Muscle of leg (tissue), 16 donors: ENCODE data around the gene ZCCHC8. TPM values are rescaled to one million over a fixed set of nuclear protein-coding genes. Genes with fewer than 3 reads are reported as not detected.
A peak's percentile ranks its signal among the peaks of the same experiment; 100 is the strongest.

Experiments used
- DNase-seq: peaks from one replicate; pipeline ENCODE4 v3.0.0; 2013
- H3K27ac ChIP-seq: one replicate; pipeline ENCODE4 v1.5.1; 2013; ENCODE audit warnings: mild to moderate bottlenecking, low read length, control low read depth
- H3K27me3 ChIP-seq: one replicate; pipeline ENCODE4 v1.6.1; 2013; ENCODE audit warnings: low read length; ENCODE audit not compliant: control insufficient read depth, insufficient read depth
- H3K36me3 ChIP-seq: one replicate; pipeline ENCODE4 v1.6.1; 2013; ENCODE audit warnings: low read length; ENCODE audit not compliant: control insufficient read depth, insufficient read depth
- H3K4me1 ChIP-seq: one replicate; pipeline ENCODE4 v1.6.1; 2013; ENCODE audit warnings: low read length; ENCODE audit not compliant: control insufficient read depth, insufficient read depth
- H3K4me3 ChIP-seq: one replicate; pipeline ENCODE4 v1.5.1; 2013; ENCODE audit warnings: low read length, control low read depth
- H3K9me3 ChIP-seq: replicated peaks from 2 replicates; pipeline ENCODE4 v1.6.1; 2013; ENCODE audit warnings: low read depth, low read length; ENCODE audit not compliant: control insufficient read depth
- WGBS: methylation state at CpG from one replicate; pipeline ENCODE4 v1.1.5; 2013; ENCODE audit warnings: missing lambda C conversion rate; ENCODE audit not compliant: insufficient coverage; 5-methylcytosine and 5-hydroxymethylcytosine counted together
- long read RNA-seq, 11 donors: transcript quantifications; one replicate each; lab custom pipeline, GENCODE V29; 2026
- polyA plus RNA-seq, 8 donors: library from polyadenylated mRNA; unstranded; fragments of 120-200 nt; gene quantifications; one replicate each; pipeline versions ENCODE4 v1.2.1 to v1.2.3, GENCODE V29; 2013; ENCODE audit warnings: inconsistent platforms in 1 of 8, low replicate concordance in 1 of 8; ENCODE audit not compliant: insufficient read length in 8 of 8, insufficient read depth in 1 of 8
- total RNA-seq: library from RNA; stranded (reverse); fragments of 120-200 nt; gene quantifications from one replicate; pipeline ENCODE4 v1.2.4, GENCODE V29; 2013

ZCCHC8 gene
- total RNA-seq (20.9 TPM), polyA plus RNA-seq (10 to 100 TPM; 20.7 to 28.0 (median 23.9) TPM)
- long read RNA-seq, donor 1: 0 reads
- long read RNA-seq, donor 2: 0 reads
- long read RNA-seq, donor 3: 0 reads
- long read RNA-seq, donor 4: 0 reads
- long read RNA-seq, donor 5, partial matches to known transcripts: 0 of 7 reads
- long read RNA-seq, donor 5, other reads (novel, unspliced or antisense): 6 of 7 reads
- long read RNA-seq, donor 6, partial matches to known transcripts: 0 of 2 reads
- long read RNA-seq, donor 6, other reads (novel, unspliced or antisense): 0 of 2 reads
- long read RNA-seq, donor 7: 0 reads
- long read RNA-seq, donor 8: 0 reads
- long read RNA-seq, donor 9: 0 reads
- long read RNA-seq, donor 10: 0 reads
- long read RNA-seq, donor 11, partial matches to known transcripts: 34 of 34 reads
- long read RNA-seq, donor 11, other reads (novel, unspliced or antisense): 0 of 34 reads

GRCh38 chr12:122500685-122501488 lies at the start of gene ZCCHC8:
Gene ZCCHC8, minus strand, starts transcription at chr12:122500932. Its CDS starts 92 bp downstream, at chr12:122500840.
- peak within 1 kb of the TSS; percentile 99 for H3K27ac ChIP-seq
- peaks cover 11% of the 10 kb centered on the region for H3K4me1 ChIP-seq
- peak within 1 kb of the TSS; percentile 81 for H3K4me3 ChIP-seq
- no peaks in the 10 kb centered on the region for H3K27me3 ChIP-seq
- WGBS: 2% methylated on average over 40 of the region's 52 CpGs
- DNase-seq: peak; percentile 99
- H3K36me3 ChIP-seq: peaks cover 26% of the 10 kb centered on the region
- H3K9me3 ChIP-seq: no peaks in the 10 kb centered on the region

GRCh38 chr12:122547330-122547729 lies 46.6 kb upstream of the ZCCHC8 start:
- no peak overlapping the region for H3K4me3 ChIP-seq
- no CpG with 5 or more reads among the region's 5 CpGs for WGBS
- no peaks in the 10 kb centered on the region for H3K4me1 ChIP-seq
- no peak for DNase-seq
- no peaks in the 10 kb centered on the region for H3K27me3 ChIP-seq
- H3K27ac ChIP-seq: no peak overlapping the region
- peaks cover 19% of the 10 kb centered on the region for H3K36me3 ChIP-seq
- no peaks in the 10 kb centered on the region for H3K9me3 ChIP-seq

- Histone ChIP-seq H3K4me1 (no peaks in the 10 kb centered on the region), H3K27ac (no peak overlapping the region), H3K27me3 (no peaks in the 10 kb centered on the region), H3K4me3 (no peak overlapping the region), H3K9me3 (no peaks in the 10 kb centered on the region), H3K36me3 (peaks cover 14% of the 10 kb centered on the region)
- WGBS: no CpG with 5 or more reads among the region's 2 CpGs
- DNase-seq: no peak
These were observed 45.1 kb upstream of the ZCCHC8 start for GRCh38 chr12:122545855-122546254.

GRCh38 chr12:122544537-122544936 lies 43.8 kb upstream of the ZCCHC8 start:
- no peak overlapping the region for H3K27ac ChIP-seq
- peaks cover 14% of the 10 kb centered on the region for H3K36me3 ChIP-seq
- H3K27me3 ChIP-seq: no peaks in the 10 kb centered on the region
- H3K4me1 ChIP-seq: no peaks in the 10 kb centered on the region
- DNase-seq: no peak
- WGBS: no CpG with 5 or more reads among the region's 2 CpGs
- H3K9me3 ChIP-seq: no peaks in the 10 kb centered on the region
- H3K4me3 ChIP-seq: no peak overlapping the region

- H3K4me3 ChIP-seq: no peak overlapping the region
- no peaks in the 10 kb centered on the region for H3K27me3 ChIP-seq
- no peak for DNase-seq
- H3K9me3 ChIP-seq: no peaks in the 10 kb centered on the region
- H3K4me1 ChIP-seq: no peaks in the 10 kb centered on the region
- H3K36me3 ChIP-seq: peaks cover 24% of the 10 kb centered on the region
- H3K27ac ChIP-seq: no peak overlapping the region
- WGBS: 86% methylated on average over 3 of the region's 5 CpGs
These were observed 37.8 kb upstream of the ZCCHC8 start for GRCh38 chr12:122538496-122538895.

- 100% methylated on average over 4 of the region's 4 CpGs for WGBS
- Histone ChIP-seq H3K27ac (no peak overlapping the region), H3K4me1 (no peaks in the 10 kb centered on the region), H3K27me3 (no peaks in the 10 kb centered on the region), H3K9me3 (no peaks in the 10 kb centered on the region), H3K36me3 (peaks cover 20% of the 10 kb centered on the region), H3K4me3 (no peak overlapping the region)
- DNase-seq: no peak
These were observed 36.3 kb upstream of the ZCCHC8 start for GRCh38 chr12:122537021-122537420.

GRCh38 chr12:122533856-122534255 lies 33.1 kb upstream of the ZCCHC8 start:
- no peak overlapping the region for H3K27ac ChIP-seq
- no CpG with 5 or more reads among the region's 2 CpGs for WGBS
- H3K4me1 ChIP-seq: no peaks in the 10 kb centered on the region
- H3K9me3 ChIP-seq: no peaks in the 10 kb centered on the region
- H3K36me3 ChIP-seq: peaks cover 22% of the 10 kb centered on the region
- no peaks in the 10 kb centered on the region for H3K27me3 ChIP-seq
- peak; percentile 15 for DNase-seq
- no peak overlapping the region for H3K4me3 ChIP-seq

- Histone ChIP-seq H3K9me3 (no peaks in the 10 kb centered on the region), H3K4me1 (peaks cover 9% of the 10 kb centered on the region), H3K36me3 (peaks cover 9% of the 10 kb centered on the region), H3K27ac (no peak overlapping the region), H3K27me3 (no peaks in the 10 kb centered on the region), H3K4me3 (no peak overlapping the region)
- DNase-seq: no peak
- no CpG with 5 or more reads among the region's 6 CpGs for WGBS
These were observed 28.3 kb upstream of the ZCCHC8 start for GRCh38 chr12:122528992-122529391.

GRCh38 chr12:122528582-122528981 lies 27.9 kb upstream of the ZCCHC8 start:
- no peak for DNase-seq
- Histone ChIP-seq H3K4me3 (no peak overlapping the region), H3K27ac (no peak overlapping the region), H3K36me3 (peaks cover 8% of the 10 kb centered on the region), H3K4me1 (peaks cover 9% of the 10 kb centered on the region), H3K9me3 (no peaks in the 10 kb centered on the region), H3K27me3 (no peaks in the 10 kb centered on the region)
- WGBS: no CpG with 5 or more reads among the region's 7 CpGs

GRCh38 chr12:122527478-122527944 lies 26.8 kb upstream of the ZCCHC8 start:
- H3K27me3 ChIP-seq: no peaks in the 10 kb centered on the region
- WGBS: under 1% methylated on average over 19 of the region's 21 CpGs
- peaks cover 6% of the 10 kb centered on the region for H3K36me3 ChIP-seq
- peaks cover 13% of the 10 kb centered on the region for H3K4me1 ChIP-seq
- peak; percentile 27 for DNase-seq
- peak overlapping the region; percentile 61 for H3K4me3 ChIP-seq
- no peaks in the 10 kb centered on the region for H3K9me3 ChIP-seq
- peak overlapping the region; percentile 65 for H3K27ac ChIP-seq
